H1 (cell line): ENCODE measurements around the gene FBXO17. TPM values are rescaled to one million over a fixed set of nuclear protein-coding genes. Genes with fewer than 3 reads are reported as not detected.

Experiments used
- CTCF ChIA-PET: fragments of 300-600 bp; sonication (Branson Sonifier 250); formaldehyde crosslinking; loops from one replicate; lab custom pipeline; 2021; ENCODE audit not compliant: partially characterized antibody; lab: Charles Lee
- POLR2A ChIA-PET: fragments of 300-600 bp; sonication (Branson Sonifier 250); formaldehyde crosslinking; loops from one replicate; lab custom pipeline; 2021; ENCODE audit warnings: inconsistent platforms; ENCODE audit not compliant: partially characterized antibody; lab: Charles Lee
- DNase-seq, 2 experiments: peaks; one replicate each; pipeline versions ENCODE4 v3.0.0 to v3.0.0-alpha.2; 2010 to 2022; ENCODE audit warnings: low spot score in 2 of 2, low read depth in 1 of 2, mixed read lengths in 1 of 2
- FAIRE-seq: peaks from 2 replicates; lab custom pipeline; 2011; peaks lifted over from hg19 to GRCh38; lab: Jason Lieb, UNC
- H2AFZ ChIP-seq: 2 replicates; pipeline ENCODE4 v1.8.1; 2012; ENCODE audit warnings: low read length, inconsistent platforms
- H2AK5ac ChIP-seq: 2 replicates; pipeline ENCODE4 v1.6.1; 2013; ENCODE audit warnings: low read depth, low read length
- H2BK120ac ChIP-seq: replicated peaks from 2 replicates; pipeline ENCODE3; 2013; ENCODE audit warnings: low read depth, low read length, inconsistent platforms
- H2BK12ac ChIP-seq: 2 replicates; pipeline ENCODE4 v1.6.1; 2013; ENCODE audit warnings: low read depth, low read length
- H2BK15ac ChIP-seq: 2 replicates; pipeline ENCODE4 v1.6.1; 2013; ENCODE audit warnings: low read length
- H2BK20ac ChIP-seq: 2 replicates; pipeline ENCODE4 v1.6.1; 2013; ENCODE audit warnings: low read length
- H2BK5ac ChIP-seq: 2 replicates; pipeline ENCODE4 v1.6.1; 2013; ENCODE audit warnings: low read depth, low read length
- H3K14ac ChIP-seq: 2 replicates; pipeline ENCODE4 v1.6.1; 2013; ENCODE audit warnings: inconsistent platforms; ENCODE audit not compliant: insufficient read length
- H3K18ac ChIP-seq: 2 replicates; pipeline ENCODE4 v1.6.1; 2013; ENCODE audit warnings: low read length; ENCODE audit errors: extremely low read depth
- H3K23ac ChIP-seq: 2 replicates; pipeline ENCODE4 v1.6.1; 2013; ENCODE audit warnings: inconsistent platforms; ENCODE audit not compliant: insufficient read length
- H3K23me2 ChIP-seq: 2 replicates; pipeline ENCODE4 v1.6.1; 2013; ENCODE audit warnings: low read depth, low read length
- H3K27ac ChIP-seq: 2 replicates; pipeline ENCODE4 v1.6.1; 2011; ENCODE audit warnings: low read depth, low read length, inconsistent platforms
- H3K27me3 ChIP-seq, 4 experiments: replicated peaks in 1 of 4; 1 replicate in 1 of 4; 2 replicates in 3 of 4; pipeline versions ENCODE4 v1.6.1 to v1.8.1; 2011 to 2013; ENCODE audit warnings: low read length in 3 of 4, mild to moderate bottlenecking in 3 of 4, inconsistent platforms in 2 of 4, mixed read lengths in 2 of 4, moderate library complexity in 1 of 4; ENCODE audit not compliant: control insufficient read depth in 3 of 4, insufficient read depth in 3 of 4; ENCODE audit errors: extremely low read depth in 1 of 4
- H3K36me3 ChIP-seq, 4 experiments: 2 replicates each; pipeline versions ENCODE4 v1.6.1 to v1.8.1; 2011 to 2013; ENCODE audit warnings: mild to moderate bottlenecking in 4 of 4, low read length in 3 of 4, moderate library complexity in 2 of 4, control low read depth in 1 of 4, inconsistent platforms in 1 of 4; ENCODE audit not compliant: insufficient read depth in 4 of 4, control insufficient read depth in 2 of 4
- H3K4ac ChIP-seq: replicated peaks from 2 replicates; pipeline ENCODE3; 2013; ENCODE audit warnings: low read length, low read depth, mixed read lengths, inconsistent platforms; ENCODE audit not compliant: insufficient read length
- H3K4me1 ChIP-seq, 4 experiments: replicated peaks in 1 of 4; 1 replicate in 1 of 4; 2 replicates in 3 of 4; pipeline versions ENCODE4 v1.6.1 to v1.8.1; 2011 to 2013; ENCODE audit warnings: low read length in 3 of 4, inconsistent platforms in 2 of 4, mixed read lengths in 1 of 4; ENCODE audit not compliant: insufficient read depth in 4 of 4, control insufficient read depth in 3 of 4
- H3K4me2 ChIP-seq, 2 experiments: 2 replicates each; pipeline versions ENCODE4 v1.6.1 to v1.8.1; 2011 to 2013; ENCODE audit warnings: low read depth in 2 of 2, low read length in 2 of 2, control low read depth in 1 of 2, inconsistent platforms in 1 of 2, mild to moderate bottlenecking in 1 of 2; ENCODE audit not compliant: insufficient read depth in 1 of 2
- H3K4me3 ChIP-seq, 4 experiments: fragments of 200-600, 300-600 bp in 1 of 4; sonication (generic), shearing (Covaris generic), sonication (Bioruptor Twin) in 1 of 4; 2 replicates each; pipeline versions ENCODE4 v1.5.1 to v1.8.1; 2011 to 2016; ENCODE audit warnings: low read length in 4 of 4, low read depth in 3 of 4, control low read depth in 2 of 4, inconsistent platforms in 2 of 4, mild to moderate bottlenecking in 2 of 4, mixed read lengths in 1 of 4, moderate library complexity in 1 of 4; ENCODE audit not compliant: insufficient read depth in 2 of 4; ENCODE audit errors: extremely low read depth in 1 of 4
- H3K56ac ChIP-seq: replicated peaks from 2 replicates; pipeline ENCODE3; 2013; ENCODE audit warnings: low read depth, mild to moderate bottlenecking, mixed read lengths, low read length, inconsistent platforms; ENCODE audit not compliant: insufficient read length
- H3K79me1 ChIP-seq: 2 replicates; pipeline ENCODE4 v1.6.1; 2013; ENCODE audit warnings: low read depth, low read length, control low read depth
- H3K79me2 ChIP-seq, 2 experiments: 2 replicates each; pipeline versions ENCODE4 v1.6.1 to v1.8.1; 2012 to 2013; ENCODE audit warnings: low read length in 2 of 2, mild to moderate bottlenecking in 2 of 2, inconsistent platforms in 1 of 2; ENCODE audit not compliant: insufficient read depth in 2 of 2, control insufficient read depth in 1 of 2
- H3K9ac ChIP-seq, 4 experiments: replicated peaks in 1 of 4; 1 replicate in 1 of 4; 2 replicates in 3 of 4; pipeline versions ENCODE4 v1.6.1 to v1.8.1; 2011 to 2013; ENCODE audit warnings: low read depth in 3 of 4, low read length in 3 of 4, control low read depth in 2 of 4, mild to moderate bottlenecking in 2 of 4, moderate library complexity in 2 of 4, inconsistent platforms in 1 of 4; ENCODE audit errors: extremely low read depth in 1 of 4
- H3K9me3 ChIP-seq, 2 experiments: 2 replicates each; pipeline versions ENCODE4 v1.6.1 to v1.8.1; 2012 to 2013; ENCODE audit warnings: mild to moderate bottlenecking in 2 of 2, moderate library complexity in 2 of 2, control low read depth in 1 of 2, inconsistent platforms in 1 of 2, low read depth in 1 of 2, low read length in 1 of 2, mixed read lengths in 1 of 2; ENCODE audit not compliant: insufficient read depth in 2 of 2
- H4K20me1 ChIP-seq, 2 experiments: replicated peaks in 1 of 2; 2 replicates each; pipeline versions ENCODE3 to v1.8.1; 2011 to 2013; ENCODE audit warnings: inconsistent platforms in 2 of 2, low read length in 2 of 2, mild to moderate bottlenecking in 1 of 2; ENCODE audit not compliant: insufficient read depth in 2 of 2, control insufficient read depth in 1 of 2
- H4K5ac ChIP-seq: 2 replicates; pipeline ENCODE4 v1.6.1; 2013; ENCODE audit warnings: low read length, low read depth, mixed read lengths, inconsistent platforms; ENCODE audit not compliant: insufficient read length
- H4K8ac ChIP-seq: 2 replicates; pipeline ENCODE4 v1.8.0; 2013; ENCODE audit warnings: mild to moderate bottlenecking, moderate library complexity, low read length, inconsistent platforms; ENCODE audit not compliant: insufficient read depth; ENCODE audit errors: extremely low read depth
- H4K91ac ChIP-seq: replicated peaks from 2 replicates; pipeline ENCODE3; 2013; ENCODE audit warnings: low read length, mixed read lengths, inconsistent platforms; ENCODE audit not compliant: insufficient read length
- ASH2L ChIP-seq: fragments of 200-600, 300-600 bp; sonication (generic); IDR thresholded peaks from one replicate; pipeline ENCODE4 v1.7.1; 2017; ENCODE audit warnings: low read length
- CHD1 ChIP-seq: IDR thresholded peaks from 2 replicates; pipeline ENCODE4 v1.6.1; 2012; ENCODE audit warnings: low read depth, low read length, improper control_type of control experiment
- POLR2AphosphoS5 ChIP-seq: IDR thresholded peaks from 2 replicates; pipeline ENCODE4 v1.6.1; 2011; ENCODE audit warnings: low read depth, low read length
- WGBS, 2 experiments: shearing (Covaris generic) in 1 of 2; methylation state at CpG; one replicate each; pipeline versions ENCODE4 v1.1.6 to v1.1.7; 2013 to 2015; ENCODE audit warnings: low lambda C conversion rate in 2 of 2, mixed read lengths in 2 of 2, inconsistent platforms in 1 of 2, low coverage in 1 of 2, missing lambda C conversion rate in 1 of 2; ENCODE audit not compliant: insufficient replicate concordance in 2 of 2, insufficient coverage in 1 of 2, insufficient read length in 1 of 2; ENCODE audit errors: extremely low coverage in 1 of 2, missing lambda C conversion rate in 1 of 2; 5-methylcytosine and 5-hydroxymethylcytosine counted together
- polyA plus RNA-seq, 7 experiments: library from polyadenylated mRNA; depleted of rRNA in 3 of 7; stranded (reverse) in 5 of 7; unstranded in 2 of 7; fragments of >200 nt in 5 of 7; fragments of 200-250 nt in 2 of 7; gene quantifications; 1 replicate in 5 of 7; 2 replicates in 1 of 7; 4 replicates in 1 of 7; pipeline versions ENCODE4 v1.2.1 to v1.2.3, GENCODE V29; 2011 to 2013; ENCODE audit warnings: missing spikeins in 2 of 7, mixed read lengths in 2 of 7
- total RNA-seq: library from RNA; stranded (reverse); fragmentation: NEBNext Ultra II Directional; extraction: Animal tissue kit (Norgen Biotek cat#: 25700); gene quantifications from 2 replicates; pipeline ENCODE4 v1.2.1, GENCODE V29; 2021
- TF ChIP-seq, protein P1 (sequence below): IDR thresholded peaks from 2 replicates; pipeline ENCODE4 v1.6.1; 2012; ENCODE audit warnings: low read length, inconsistent platforms

Gene FBXO17
- total and polyA plus RNA-seq, 2 of the 8 experiments (the other 6 are each of a cell fraction or from before 2014, with no cell fraction given), result 11.7 to 15.3 TPM

DNA sequence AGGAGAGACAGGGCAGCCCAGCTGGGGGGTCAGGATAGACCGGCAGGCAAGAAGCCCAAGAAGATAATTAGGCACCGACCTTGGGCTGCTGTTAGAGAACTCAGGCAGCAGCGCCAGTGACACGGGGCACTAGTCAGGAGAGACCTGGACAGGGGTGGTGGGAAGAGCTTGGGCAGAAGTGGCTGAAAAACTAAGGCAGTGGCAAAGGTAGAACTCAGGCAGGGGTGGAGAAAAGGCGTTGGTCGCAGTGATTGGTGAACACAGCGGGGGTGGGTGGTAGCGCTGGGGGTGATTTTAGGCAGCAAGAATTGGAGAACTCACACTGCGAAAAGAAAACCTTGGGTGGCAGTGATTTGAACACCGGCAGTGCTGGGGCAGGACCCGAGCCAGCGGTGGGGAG, 67.9 kb downstream of the FBXO17 start:
- no peak overlapping the region for H3K23ac ChIP-seq
- H3K79me1 ChIP-seq, result no peaks in the 10 kb centered on the region
- H3K27ac ChIP-seq, result no peak overlapping the region
- H3K9ac ChIP-seq, result no peak overlapping the region
- H3K36me3 ChIP-seq, result peaks cover 0 to 15% (median 1%) of the 10 kb centered on the region in 4 experiments; a peak in 3 of 8 replicates
- no peaks in the 10 kb centered on the region; a peak in 1 of 7 replicates for H3K27me3 ChIP-seq
- CTCF ChIA-PET, result interaction anchor here (1.9 kb wide), 1 partner anchor 45 kb away, joined by 4 read pairs; no protein-coding TSS in a partner anchor
- no peak overlapping the region for H2BK15ac ChIP-seq
- H2BK120ac ChIP-seq, result no peak overlapping the region
- H2AFZ ChIP-seq, result no peak overlapping the region
- 92% methylated on average over 10 of the region's 12 CpGs; no CpG with 5 or more reads in 1 of the 2 experiments for WGBS, 2 experiments
- H3K4ac ChIP-seq, result no peak overlapping the region
- H3K4me2 ChIP-seq, result no peak overlapping the region
- no peak overlapping the region for H3K14ac ChIP-seq
- no peak overlapping the region for H2BK12ac ChIP-seq
- no peaks in the 10 kb centered on the region for H3K79me2 ChIP-seq
- peaks cover 0 to 8% (median 1%) of the 10 kb centered on the region in 4 experiments; a peak in 3 of 7 replicates for H3K4me1 ChIP-seq
- no peak overlapping the region for H3K56ac ChIP-seq
- H4K5ac ChIP-seq, result no peak overlapping the region
- no peak overlapping the region for H3K4me3 ChIP-seq
- no peaks in the 10 kb centered on the region; a peak in 1 of 4 replicates for H3K9me3 ChIP-seq
- no peak for DNase-seq
- no peak overlapping the region for H3K18ac ChIP-seq
- H4K20me1 ChIP-seq, result peaks cover 0 to 6% of the 10 kb centered on the region in 2 experiments
- POLR2A ChIA-PET, result interaction anchor here (0.8 to 1.5 kb wide), 4 partner anchors 10 to 27 kb away, joined by 3 to 4 read pairs (median 4); no protein-coding TSS in a partner anchor
- TF ChIP-seq, protein P1, sequence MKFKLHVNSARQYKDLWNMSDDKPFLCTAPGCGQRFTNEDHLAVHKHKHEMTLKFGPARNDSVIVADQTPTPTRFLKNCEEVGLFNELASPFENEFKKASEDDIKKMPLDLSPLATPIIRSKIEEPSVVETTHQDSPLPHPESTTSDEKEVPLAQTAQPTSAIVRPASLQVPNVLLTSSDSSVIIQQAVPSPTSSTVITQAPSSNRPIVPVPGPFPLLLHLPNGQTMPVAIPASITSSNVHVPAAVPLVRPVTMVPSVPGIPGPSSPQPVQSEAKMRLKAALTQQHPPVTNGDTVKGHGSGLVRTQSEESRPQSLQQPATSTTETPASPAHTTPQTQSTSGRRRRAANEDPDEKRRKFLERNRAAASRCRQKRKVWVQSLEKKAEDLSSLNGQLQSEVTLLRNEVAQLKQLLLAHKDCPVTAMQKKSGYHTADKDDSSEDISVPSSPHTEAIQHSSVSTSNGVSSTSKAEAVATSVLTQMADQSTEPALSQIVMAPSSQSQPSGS, result no peak
- TF ChIP-seq ASH2L, result no peak
- TF ChIP-seq POLR2AphosphoS5, result no peak
- no peak for TF ChIP-seq CHD1
- H3K23me2 ChIP-seq, result no peaks in the 10 kb centered on the region; the same call in 1 of the 2 replicates
- H2AK5ac ChIP-seq, result no peak overlapping the region
- no peak overlapping the region for H4K8ac ChIP-seq
- no peak overlapping the region for H4K91ac ChIP-seq
- no peak for FAIRE-seq
- no peak overlapping the region for H2BK20ac ChIP-seq
- no peak overlapping the region for H2BK5ac ChIP-seq
